GM23338 (cell line): ENCODE data around the gene CISD1. TPM values are rescaled to one million over a fixed set of nuclear protein-coding genes. Genes with fewer than 3 reads are reported as not detected.

ENCODE experiments used
- ATAC-seq: fragments of 200-7000 bp; cut with Tn5 transposase; 3 replicates; pipeline ENCODE4 v1.9.1; 2020
- DNase-seq: peaks from one replicate; pipeline ENCODE4 v3.0.0-alpha.2; 2015; ENCODE audit warnings: low spot score
- H2AFZ ChIP-seq: fragments of 200-600 bp; sonication (generic); 2 replicates; pipeline ENCODE4 v1.8.0; 2016; ENCODE audit warnings: antibody characterized with exemption, mild to moderate bottlenecking, moderate library complexity
- H3F3A ChIP-seq: fragments of 200-600 bp; sonication (generic); replicated peaks from 2 replicates; pipeline ENCODE4 v1.8.0; 2017; ENCODE audit warnings: antibody characterized with exemption, mixed run types, low read depth
- H3K27ac ChIP-seq: fragments of 200-600 bp; sonication (generic); 2 replicates; pipeline ENCODE4 v1.6.1; 2016; ENCODE audit warnings: low read depth
- H3K27me3 ChIP-seq: fragments of 200-600 bp; sonication (generic); 2 replicates; pipeline ENCODE4 v1.8.0; 2016; ENCODE audit warnings: mild to moderate bottlenecking, mixed run types, moderate library complexity; ENCODE audit not compliant: insufficient read depth
- H3K36me3 ChIP-seq: fragments of 200-600 bp; sonication (generic); 2 replicates; pipeline ENCODE4 v1.8.0; 2016; ENCODE audit warnings: mild to moderate bottlenecking; ENCODE audit not compliant: insufficient read depth
- H3K4me1 ChIP-seq: fragments of 200-600 bp; sonication (generic); 2 replicates; pipeline ENCODE4 v1.8.0; 2016; ENCODE audit warnings: mild to moderate bottlenecking, moderate library complexity; ENCODE audit not compliant: insufficient read depth
- H3K4me2 ChIP-seq: fragments of 200-600 bp; sonication (generic); 2 replicates; pipeline ENCODE4 v1.7.1; 2017; ENCODE audit warnings: mixed run types
- H3K4me3 ChIP-seq: fragments of 200-600 bp; sonication (generic); 2 replicates; pipeline ENCODE4 v1.6.1; 2016; ENCODE audit warnings: mixed run types
- H3K79me2 ChIP-seq: fragments of 200-600 bp; sonication (generic); replicated peaks from 2 replicates; pipeline ENCODE4 v1.8.0; 2017; ENCODE audit warnings: mild to moderate bottlenecking; ENCODE audit not compliant: insufficient read depth
- H3K9me2 ChIP-seq: fragments of 200-600 bp; sonication (generic); 2 replicates; pipeline ENCODE4 v1.8.0; 2017; ENCODE audit not compliant: insufficient read depth
- H4K20me1 ChIP-seq: fragments of 200-600 bp; sonication (generic); replicated peaks from 2 replicates; pipeline ENCODE4 v1.8.0; 2017; ENCODE audit warnings: mild to moderate bottlenecking; ENCODE audit not compliant: insufficient read depth
- H3K27ac Mint-ChIP-seq: 2 replicates; pipeline ENCODE4 v1.8.0; 2020; ENCODE audit warnings: inconsistent platforms, mild to moderate bottlenecking, moderate library complexity, mixed read lengths
- H3K27me3 Mint-ChIP-seq: 3 replicates; pipeline ENCODE4 v1.8.0; 2022; ENCODE audit warnings: low read depth, mild to moderate bottlenecking, moderate library complexity, mixed read lengths, inconsistent platforms; ENCODE audit not compliant: insufficient read depth, poor library complexity
- H3K36me3 Mint-ChIP-seq: 3 replicates; pipeline ENCODE4 v1.8.0; 2021; ENCODE audit warnings: low read depth, mild to moderate bottlenecking, inconsistent platforms, moderate library complexity, mixed read lengths
- H3K4me1 Mint-ChIP-seq: 3 replicates; pipeline ENCODE4 v1.8.0; 2020; ENCODE audit warnings: mild to moderate bottlenecking, inconsistent platforms, mixed read lengths
- H3K4me3 Mint-ChIP-seq: 3 replicates; pipeline ENCODE4 v1.8.0; 2021; ENCODE audit warnings: moderate library complexity, mild to moderate bottlenecking, inconsistent platforms, mixed read lengths
- H3K9me3 Mint-ChIP-seq: 3 replicates; pipeline ENCODE4 v1.8.0; 2020; ENCODE audit warnings: moderate library complexity, mild to moderate bottlenecking, inconsistent platforms, mixed read lengths
- CREB1 ChIP-seq: fragments of 250-450 bp; sonication (Bioruptor Pico); IDR thresholded peaks from 2 replicates; pipeline ENCODE4 v1.5.0; 2020; ENCODE audit warnings: low read depth, mild to moderate bottlenecking, moderate library complexity
- CTCF ChIP-seq, 2 experiments: fragments of 200-600 bp in 1 of 2; sonication (generic) in 1 of 2; conservative IDR thresholded peaks; 2 replicates each; pipeline versions ENCODE4 v1.5.1 to v1.6.1; 2016 to 2017; ENCODE audit warnings: antibody characterized with exemption in 2 of 2, low read depth in 2 of 2, mild to moderate bottlenecking in 2 of 2, moderate library complexity in 1 of 2
- ETS1 ChIP-seq: IDR thresholded peaks from 2 replicates; pipeline ENCODE4 v1.6.1; 2016; ENCODE audit warnings: antibody characterized with exemption
- NANOG ChIP-seq: IDR thresholded peaks from 2 replicates; pipeline ENCODE4 v1.6.1; 2016; ENCODE audit warnings: antibody characterized with exemption, borderline replicate concordance
- POLR2AphosphoS5 ChIP-seq: IDR thresholded peaks from 2 replicates; pipeline ENCODE4 v1.6.1; 2016; ENCODE audit warnings: antibody characterized with exemption, low read depth
- STAT1 ChIP-seq: IDR thresholded peaks from one replicate; pipeline ENCODE4 v1.6.1; 2016; ENCODE audit warnings: antibody characterized with exemption; ENCODE audit not compliant: unreplicated experiment
- ZNF114 ChIP-seq: fragments of 250-450 bp; sonication (Bioruptor Pico); IDR thresholded peaks from 2 replicates; pipeline ENCODE4 v1.5.0; 2020; ENCODE audit warnings: mild to moderate bottlenecking, moderate library complexity
- ZNF462 ChIP-seq: fragments of 250-450 bp; sonication (Bioruptor Pico); IDR thresholded peaks from 2 replicates; pipeline ENCODE4 v1.5.0; 2020; ENCODE audit warnings: mild to moderate bottlenecking, moderate library complexity
- polyA plus RNA-seq: library from polyadenylated mRNA; unstranded; fragments of >200 nt; fragmentation: Nextera tagmentation; extraction: Ambion mirVana; gene quantifications from 2 replicates; pipeline ENCODE4 v1.2.1, GENCODE V29; 2016
- total RNA-seq: library from RNA; depleted of rRNA; stranded (reverse); fragments of >200 nt; shearing (Covaris generic); gene quantifications from 2 replicates; pipeline ENCODE4 v1.2.3, GENCODE V29; 2014

Gene CISD1
- total and polyA plus RNA-seq, 2 experiments from 2014 or later: 19.9 to 99.9 TPM

GRCh38 chr10:58304099-58304633 lies 35.2 kb downstream of the CISD1 start (continued):
- no peak for TF ChIP-seq ZNF462 (CRISPR knock-in tag)
- TF ChIP-seq POLR2AphosphoS5: no peak
- no peak for TF ChIP-seq CTCF (conservative IDR thresholded peaks at IDR 0.05; ENCODE audit: low read depth in 2 of 2)
- no peak for TF ChIP-seq CREB1

GRCh38 chr10:58305821-58306220 lies 36.9 kb downstream of the CISD1 start:
- Histone ChIP-seq H2AFZ (no peak overlapping the region), H3F3A (no peaks in the 10 kb centered on the region), H3K27me3 (no peaks in the 10 kb centered on the region), H3K9me2 (no peaks in the 10 kb centered on the region), H3K4me3 (no peak overlapping the region), H3K4me1 (peaks cover 8% of the 10 kb centered on the region), H3K79me2 (no peaks in the 10 kb centered on the region), H3K4me2 (no peak overlapping the region), H3K27ac (no peak overlapping the region), H3K36me3 (no peaks in the 10 kb centered on the region), H4K20me1 (no peaks in the 10 kb centered on the region)
- H3K36me3 Mint-ChIP-seq: no peaks in the 10 kb centered on the region
- DNase-seq (no peak), ATAC-seq (no peak)
- no peak overlapping the region for H3K27ac Mint-ChIP-seq
- H3K4me3 Mint-ChIP-seq: no peak overlapping the region
- H3K9me3 Mint-ChIP-seq: no peaks in the 10 kb centered on the region
- H3K4me1 Mint-ChIP-seq: peaks cover 6% of the 10 kb centered on the region; the same call in 1 of the 3 replicates
- peaks cover 3% of the 10 kb centered on the region for H3K27me3 Mint-ChIP-seq
- TF ChIP-seq POLR2AphosphoS5 (no peak), NANOG (no peak), ZNF114 (CRISPR knock-in tag) (no peak), STAT1 (no peak), CTCF (conservative IDR thresholded peaks at IDR 0.05; ENCODE audit: low read depth in 2 of 2) (no peak), ETS1 (no peak), CREB1 (no peak)
